ENCODE data around the gene RPS2. TPM values are rescaled to one million over a fixed set of nuclear protein-coding genes. Genes with fewer than 3 reads are reported as not detected.

RPS2 gene
- total RNA-seq, 2 donors from 2014 or later: 702 to 834 TPM

- DNase-seq (ENCODE audit: low spot score) (no peak), ATAC-seq (ENCODE audit: insufficient number of reproducible peaks, low FRiP score, low read depth) (no peak)
- Histone ChIP-seq H3K4me1 (ENCODE audit: control insufficient read depth in 1 of 2, low read depth in 2 of 2) (peaks cover 16 to 38% of the 10 kb centered on the region in 2 donors), H3K36me3 (peaks cover 8% of the 10 kb centered on the region), H3K9me3 (no peaks in the 10 kb centered on the region), H3K27ac (no peak overlapping the region), H3K27me3 (replicated peaks; ENCODE audit: insufficient read depth) (peaks cover 7% of the 10 kb centered on the region), H3K4me3 (no peak overlapping the region)
- no peak for TF ChIP-seq CTCF (IDR thresholded peaks at IDR 0.05)
Observed at GRCh38 chr16:1987198-1987597, 22.6 kb upstream of the RPS2 start.

- Histone ChIP-seq H3K4me1 (ENCODE audit: control insufficient read depth in 1 of 2, low read depth in 2 of 2) (peaks cover 7 to 25% of the 10 kb centered on the region in 2 donors), H3K27ac (no peak overlapping the region), H3K9me3 (no peaks in the 10 kb centered on the region), H3K36me3 (peaks cover 8% of the 10 kb centered on the region), H3K27me3 (replicated peaks; ENCODE audit: insufficient read depth) (peaks cover 4% of the 10 kb centered on the region), H3K4me3 (no peak overlapping the region)
- DNase-seq (ENCODE audit: low spot score) (no peak), ATAC-seq (ENCODE audit: insufficient number of reproducible peaks, low FRiP score, low read depth) (no peak)
- no peak for TF ChIP-seq CTCF (IDR thresholded peaks at IDR 0.05)
Observed at GRCh38 chr16:1985466-1986150, 21.0 kb upstream of the RPS2 start.

GRCh38 chr16:1984347-1985225 is 20.0 kb upstream of the RPS2 start:
- DNase-seq (ENCODE audit: low spot score) (no peak), ATAC-seq (ENCODE audit: insufficient number of reproducible peaks, low FRiP score, low read depth) (no peak)
- peak overlapping the region; percentile 92 for H3K4me3 ChIP-seq
- H3K27me3 ChIP-seq (replicated peaks; ENCODE audit: insufficient read depth): peaks cover 4% of the 10 kb centered on the region
- peaks cover 8% of the 10 kb centered on the region for H3K36me3 ChIP-seq
- peak overlapping the region; percentile 38 to 53 for H3K27ac ChIP-seq
- no peaks in the 10 kb centered on the region for H3K9me3 ChIP-seq
- no peak for TF ChIP-seq CTCF (IDR thresholded peaks at IDR 0.05)
- H3K4me1 ChIP-seq (ENCODE audit: control insufficient read depth in 1 of 2, low read depth in 2 of 2): peaks cover 7 to 21% of the 10 kb centered on the region in 2 donors

GRCh38 chr16:1983544-1984346 is 19.1 kb upstream of the RPS2 start, which contains the start of gene GFER:
Gene GFER, plus strand, starts transcription at chr16:1984193. Its CDS starts 26 bp downstream, at chr16:1984219.
- Histone ChIP-seq H3K36me3 (peaks cover 8% of the 10 kb centered on the region), H3K27me3 (replicated peaks; ENCODE audit: insufficient read depth) (no peaks in the 10 kb centered on the region), H3K27ac (peak within 1 kb of the TSS; percentile 38 to 53), H3K4me3 (peak within 1 kb of the TSS; percentile 92), H3K4me1 (ENCODE audit: control insufficient read depth in 1 of 2, low read depth in 2 of 2) (peaks cover 7 to 18% of the 10 kb centered on the region in 2 donors), H3K9me3 (no peaks in the 10 kb centered on the region)
- TF ChIP-seq CTCF (IDR thresholded peaks at IDR 0.05): peak; percentile 26
- DNase-seq (ENCODE audit: low spot score): no peak
- peak; percentile 53 for ATAC-seq (ENCODE audit: insufficient number of reproducible peaks, low FRiP score, low read depth)

Data from thoracic aorta (tissue), 2 donors.